Gastrocnemius medialis (tissue), 4 donors: Measurements from ENCODE around the gene TMEM88. TPM values are rescaled to one million over a fixed set of nuclear protein-coding genes. Genes with fewer than 3 reads are reported as not detected.
"Not testable (repeated sequence)": the region's sequence is repeated elsewhere in the genome, so short reads cannot be mapped to it uniquely, and the experiment has no call there.

Experiments used
- ATAC-seq, 2 donors: fragments of 150-250 bp; one replicate each; pipeline ENCODE4 v1.9.1; 2016
- DNase-seq, 2 donors: peaks; one replicate each; pipeline ENCODE4 v3.0.0-alpha.2; 2019
- H3K27ac ChIP-seq, 4 donors: fragments of 200-600 bp; sonication (generic); 1 replicate in 1 of 4; 2 replicates in 3 of 4; pipeline ENCODE4 v1.5.1; 2016 to 2018; ENCODE audit warnings: mild to moderate bottlenecking in 2 of 4, moderate library complexity in 1 of 4
- H3K27me3 ChIP-seq, 3 donors: fragments of 200-600 bp; sonication (generic) in 2 of 3; 1 replicate in 1 of 3; 2 replicates in 2 of 3; pipeline versions ENCODE4 v1.5.1 to v1.6.0; 2016 to 2019; ENCODE audit warnings: mild to moderate bottlenecking in 1 of 3, moderate library complexity in 1 of 3
- H3K36me3 ChIP-seq, 2 donors: fragments of 200-600 bp; sonication (generic) in 1 of 2; one replicate each; pipeline ENCODE4 v1.5.1; 2017 to 2018
- H3K4me1 ChIP-seq, 2 donors: fragments of 200-600 bp; sonication (generic) in 1 of 2; one replicate each; pipeline ENCODE4 v1.5.1; 2016 to 2017; ENCODE audit warnings: mild to moderate bottlenecking in 2 of 2
- H3K4me3 ChIP-seq, 4 donors: fragments of 200-600 bp; sonication (generic) in 3 of 4; 1 replicate in 1 of 4; 2 replicates in 3 of 4; pipeline ENCODE4 v1.5.1; 2016 to 2019; ENCODE audit warnings: mild to moderate bottlenecking in 2 of 4
- H3K9me3 ChIP-seq, 3 donors: fragments of 200-600 bp; sonication (generic) in 2 of 3; 1 replicate in 1 of 3; 2 replicates in 2 of 3; pipeline ENCODE4 v1.5.1; 2016 to 2019
- CTCF ChIP-seq, 5 experiments: fragments of 450-650 bp in 3 of 5; fragments of 200-600 bp in 2 of 5; sonication (generic) in 2 of 5; IDR thresholded peaks in 4 of 5; conservative IDR thresholded peaks in 1 of 5; 1 replicate in 4 of 5; 2 replicates in 1 of 5; pipeline ENCODE4 v1.5.1; 2016 to 2019; ENCODE audit warnings: antibody characterized with exemption in 5 of 5, mild to moderate bottlenecking in 3 of 5, moderate library complexity in 3 of 5
- POLR2A ChIP-seq, 2 donors: fragments of 450-650 bp; IDR thresholded peaks; one replicate each; pipeline ENCODE4 v1.6.1; 2017; ENCODE audit warnings: antibody characterized with exemption in 2 of 2, mild to moderate bottlenecking in 2 of 2, moderate library complexity in 2 of 2
- in situ Hi-C, 4 donors: fragments of 200-750 bp; cut with MboI; loops; one replicate each; pipeline versions ENCODE4 v1.15.0 to v1.8.0; 2017; ENCODE audit warnings: low sequenced_read_pairs in 4 of 4
- intact Hi-C: fragments of 100-400 bp; cut with DNase I; formaldehyde crosslinking; loops from one replicate; pipeline ENCODE4 v1.15.1; 2023; ENCODE audit warnings: low total_unique reads
- total RNA-seq, 4 donors: library from RNA; depleted of rRNA; stranded (reverse); fragments of >200 nt; gene quantifications; one replicate each; pipeline versions ENCODE4 v1.1.0 to v1.2.3, GENCODE V29; 2016

TMEM88 gene
- total RNA-seq, 4 donors from 2014 or later, result 18.8 to 56.8 (median 27.9) TPM

- H3K27me3 ChIP-seq, result no peaks in the 10 kb centered on the region
- peak in 1 of 2 donors; percentile 32 for DNase-seq
- TF ChIP-seq POLR2A (IDR thresholded peaks at IDR 0.05) (no peak), CTCF (IDR thresholded peaks at IDR 0.05 in 4 of 5, conservative IDR thresholded peaks at IDR 0.05 in 1 of 5) (peak; percentile 4 to 44 (median 30))
- no peak for ATAC-seq
- peaks cover 25 to 36% of the 10 kb centered on the region in 2 donors for H3K4me1 ChIP-seq
- no peaks in the 10 kb centered on the region for H3K9me3 ChIP-seq
- H3K36me3 ChIP-seq, result no peaks in the 10 kb centered on the region
- H3K4me3 ChIP-seq, result peak overlapping the region; percentile 65 to 87 (median 80)
- peak overlapping the region; percentile 91 to 99 (median 96) for H3K27ac ChIP-seq
- intact Hi-C loops (loop anchor here (5.0 to 10.0 kb wide), 3 partner anchors 59 to 114 kb away; partner anchors contain the start of genes CNTROB, RNF227 and TRAPPC1), in situ Hi-C loops (loop anchor here in 2 of 4 donors (25.0 kb wide), 1 partner anchor 129 kb away; no protein-coding TSS in a partner anchor)
These were observed 3.6 kb downstream of the TMEM88 start for GRCh38 chr17:7858522-7858810.

GRCh38 chr17:7859028-7859427 lies 4.2 kb downstream of the TMEM88 start:
- Histone ChIP-seq H3K27ac (peak overlapping the region; percentile 91 to 99 (median 96)), H3K9me3 (no peaks in the 10 kb centered on the region), H3K4me1 (peaks cover 25 to 36% of the 10 kb centered on the region in 2 donors), H3K27me3 (no peaks in the 10 kb centered on the region), H3K4me3 (peak overlapping the region in 3 of 4 donors; percentile 65 to 87 (median 86)), H3K36me3 (no peaks in the 10 kb centered on the region)
- DNase-seq (no peak), ATAC-seq (no peak)
- TF ChIP-seq POLR2A (IDR thresholded peaks at IDR 0.05) (no peak), CTCF (IDR thresholded peaks at IDR 0.05 in 4 of 5, conservative IDR thresholded peaks at IDR 0.05 in 1 of 5) (no peak)
- intact Hi-C loops, result loop anchor here (5.0 to 10.0 kb wide), 3 partner anchors 58 to 114 kb away; partner anchors contain the start of genes CNTROB, RNF227 and TRAPPC1
- in situ Hi-C loops, result loop anchor here in 2 of 4 donors (25.0 kb wide), 1 partner anchor 128 kb away; no protein-coding TSS in a partner anchor

GRCh38 chr17:7862692-7863437 lies 8.0 kb downstream of the TMEM88 start:
- no peak for ATAC-seq
- peaks cover 9 to 19% of the 10 kb centered on the region in 2 donors for H3K4me1 ChIP-seq

GRCh38 chr17:7864384-7864783 lies 9.5 kb downstream of the TMEM88 start:
- not testable (repeated sequence) for H3K27ac ChIP-seq, H3K27me3 ChIP-seq, H3K9me3 ChIP-seq, H3K4me1 ChIP-seq, H3K4me3 ChIP-seq, ATAC-seq, DNase-seq, H3K36me3 ChIP-seq
- intact Hi-C loops (loop anchor here (5.0 kb wide), 2 partner anchors 178 to 193 kb away; no protein-coding TSS in a partner anchor), in situ Hi-C loops (loop anchor here in 3 of 4 donors (5.0 to 25.0 kb wide), 2 partner anchors 123 kb away; no protein-coding TSS in a partner anchor)

More at GRCh38 chr17:7862692-7863437, 8.0 kb downstream of the TMEM88 start:
- TF ChIP-seq POLR2A (IDR thresholded peaks at IDR 0.05) (no peak), CTCF (IDR thresholded peaks at IDR 0.05 in 4 of 5, conservative IDR thresholded peaks at IDR 0.05 in 1 of 5) (peak; percentile 76 to 88 (median 84))
- H3K9me3 ChIP-seq, result no peaks in the 10 kb centered on the region
- intact Hi-C loops (loop anchor here (1.0 to 5.0 kb wide), 4 partner anchors 36 to 194 kb away; no protein-coding TSS in a partner anchor), in situ Hi-C loops (loop anchor here in 3 of 4 donors (5.0 to 25.0 kb wide), 2 partner anchors 124 kb away; no protein-coding TSS in a partner anchor)
- H3K27ac ChIP-seq, result no peak overlapping the region
- no peaks in the 10 kb centered on the region for H3K36me3 ChIP-seq
- no peak for DNase-seq
- H3K4me3 ChIP-seq, result no peak overlapping the region
- no peaks in the 10 kb centered on the region for H3K27me3 ChIP-seq
